Astrocyte (in vitro differentiated cells and primary cell): Measurements from ENCODE around the gene MB. TPM values are rescaled to one million over a fixed set of nuclear protein-coding genes. Genes with fewer than 3 reads are reported as not detected.

Experiments used
- DNase-seq: peaks from one replicate; pipeline ENCODE4 v3.0.0-alpha.2; 2010; ENCODE audit warnings: low read depth
- FAIRE-seq: peaks from 2 replicates; lab custom pipeline; 2011; peaks lifted over from hg19 to GRCh38; lab: Jason Lieb, UNC
- H2AFZ ChIP-seq: 2 replicates; pipeline ENCODE4 v1.6.0; 2012; ENCODE audit warnings: low read depth, low read length, inconsistent platforms
- H3K27ac ChIP-seq: 2 replicates; pipeline ENCODE4 v1.5.1; 2011; ENCODE audit warnings: low read depth, low read length, inconsistent platforms
- H3K27me3 ChIP-seq: 2 replicates; pipeline ENCODE4 v1.6.0; 2011; ENCODE audit warnings: low read length, inconsistent platforms; ENCODE audit not compliant: insufficient read depth
- H3K36me3 ChIP-seq: 2 replicates; pipeline ENCODE4 v1.5.1; 2011; ENCODE audit warnings: low read length, inconsistent platforms; ENCODE audit not compliant: insufficient read depth
- H3K4me1 ChIP-seq: 2 replicates; pipeline ENCODE4 v1.5.1; 2011; ENCODE audit warnings: low read length, inconsistent platforms; ENCODE audit not compliant: insufficient read depth
- H3K4me2 ChIP-seq: 2 replicates; pipeline ENCODE4 v1.6.0; 2012; ENCODE audit warnings: low read length, inconsistent platforms
- H3K4me3 ChIP-seq: 2 replicates; pipeline ENCODE4 v1.5.1; 2011; ENCODE audit warnings: low read depth, mild to moderate bottlenecking, low read length, inconsistent platforms; ENCODE audit not compliant: insufficient read depth
- H3K79me2 ChIP-seq: 2 replicates; pipeline ENCODE4 v1.6.0; 2012; ENCODE audit warnings: mild to moderate bottlenecking, low read length, inconsistent platforms; ENCODE audit not compliant: insufficient read depth
- H3K9ac ChIP-seq: 2 replicates; pipeline ENCODE4 v1.6.0; 2012; ENCODE audit warnings: mild to moderate bottlenecking, low read length, inconsistent platforms
- H3K9me3 ChIP-seq: 2 replicates; pipeline ENCODE4 v1.5.1; 2012; ENCODE audit warnings: low read depth, mild to moderate bottlenecking, low read length, inconsistent platforms; ENCODE audit not compliant: insufficient read depth
- H4K20me1 ChIP-seq: 2 replicates; pipeline ENCODE4 v1.6.0; 2012; ENCODE audit warnings: low read length, inconsistent platforms; ENCODE audit not compliant: insufficient read depth
- H3K27ac Mint-ChIP-seq: one replicate; pipeline ENCODE4 v1.8.0; 2021; ENCODE audit warnings: mild to moderate bottlenecking, mixed read lengths; ENCODE audit not compliant: unreplicated experiment
- H3K27me3 Mint-ChIP-seq: one replicate; pipeline ENCODE4 v1.8.0; 2021; ENCODE audit warnings: low read depth, mixed read lengths; ENCODE audit not compliant: unreplicated experiment
- H3K36me3 Mint-ChIP-seq: one replicate; pipeline ENCODE4 v1.8.0; 2021; ENCODE audit warnings: low read depth, mixed read lengths; ENCODE audit not compliant: unreplicated experiment
- H3K4me1 Mint-ChIP-seq: one replicate; pipeline ENCODE4 v1.8.0; 2021; ENCODE audit warnings: low read depth, mixed read lengths; ENCODE audit not compliant: unreplicated experiment
- H3K4me3 Mint-ChIP-seq: one replicate; pipeline ENCODE4 v1.8.0; 2021; ENCODE audit warnings: mild to moderate bottlenecking, moderate library complexity, mixed read lengths; ENCODE audit not compliant: unreplicated experiment
- H3K9me3 Mint-ChIP-seq: one replicate; pipeline ENCODE4 v1.8.0; 2021; ENCODE audit warnings: mild to moderate bottlenecking, mixed read lengths; ENCODE audit not compliant: unreplicated experiment
- EZH2 ChIP-seq: IDR thresholded peaks from 2 replicates; pipeline ENCODE4 v1.6.1; 2012; ENCODE audit warnings: mild to moderate bottlenecking, low read length, inconsistent platforms; ENCODE audit not compliant: insufficient read depth
- total RNA-seq: library from RNA; stranded (reverse); gene quantifications from 2 replicates; pipeline ENCODE4 v1.2.1, GENCODE V29; 2021
- TF ChIP-seq, protein P1 (sequence below): IDR thresholded peaks from 2 replicates; pipeline ENCODE4 v1.5.1; 2011; ENCODE audit warnings: low read depth, mild to moderate bottlenecking, inconsistent platforms, low read length, moderate library complexity; ENCODE audit not compliant: insufficient read depth

The MB gene
- total RNA-seq, 1 donor from 2014 or later = not detected

DNA sequence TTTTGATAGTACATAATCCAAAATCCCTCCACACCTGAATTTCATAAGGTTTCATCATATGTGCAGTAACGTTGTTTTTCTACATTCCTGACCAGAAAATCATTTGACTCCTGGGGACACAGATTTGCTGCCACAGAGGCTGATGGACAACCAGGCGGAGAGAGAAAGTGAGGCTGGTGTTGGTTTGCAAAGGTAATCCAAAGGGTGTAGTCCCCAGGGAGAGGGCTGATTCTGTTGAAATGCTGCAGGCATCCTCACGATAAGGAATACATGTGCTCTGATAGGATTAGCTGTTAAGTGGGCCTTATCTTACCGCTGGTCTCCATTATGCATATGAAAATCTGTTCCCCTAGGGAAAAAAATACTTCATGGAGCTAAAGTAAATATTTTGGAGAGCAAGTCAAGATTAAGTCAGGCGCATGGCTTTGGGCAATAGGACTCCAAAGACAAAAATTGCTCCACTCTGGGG is 39.2 kb upstream of the MB start:
- no peak overlapping the region for H3K27ac Mint-ChIP-seq
- no peak overlapping the region for H3K27ac ChIP-seq
- no peaks in the 10 kb centered on the region for H4K20me1 ChIP-seq
- H3K27me3 Mint-ChIP-seq = peaks cover 3% of the 10 kb centered on the region
- no peaks in the 10 kb centered on the region for H3K9me3 ChIP-seq
- no peak overlapping the region for H3K4me2 ChIP-seq
- H2AFZ ChIP-seq = no peak overlapping the region
- no peak for FAIRE-seq
- no peak overlapping the region for H3K4me3 Mint-ChIP-seq
- H3K4me1 Mint-ChIP-seq = peaks cover 3% of the 10 kb centered on the region
- no peak overlapping the region for H3K9ac ChIP-seq
- H3K36me3 ChIP-seq = no peaks in the 10 kb centered on the region
- H3K9me3 Mint-ChIP-seq = peaks cover 24% of the 10 kb centered on the region
- TF ChIP-seq, protein P1, sequence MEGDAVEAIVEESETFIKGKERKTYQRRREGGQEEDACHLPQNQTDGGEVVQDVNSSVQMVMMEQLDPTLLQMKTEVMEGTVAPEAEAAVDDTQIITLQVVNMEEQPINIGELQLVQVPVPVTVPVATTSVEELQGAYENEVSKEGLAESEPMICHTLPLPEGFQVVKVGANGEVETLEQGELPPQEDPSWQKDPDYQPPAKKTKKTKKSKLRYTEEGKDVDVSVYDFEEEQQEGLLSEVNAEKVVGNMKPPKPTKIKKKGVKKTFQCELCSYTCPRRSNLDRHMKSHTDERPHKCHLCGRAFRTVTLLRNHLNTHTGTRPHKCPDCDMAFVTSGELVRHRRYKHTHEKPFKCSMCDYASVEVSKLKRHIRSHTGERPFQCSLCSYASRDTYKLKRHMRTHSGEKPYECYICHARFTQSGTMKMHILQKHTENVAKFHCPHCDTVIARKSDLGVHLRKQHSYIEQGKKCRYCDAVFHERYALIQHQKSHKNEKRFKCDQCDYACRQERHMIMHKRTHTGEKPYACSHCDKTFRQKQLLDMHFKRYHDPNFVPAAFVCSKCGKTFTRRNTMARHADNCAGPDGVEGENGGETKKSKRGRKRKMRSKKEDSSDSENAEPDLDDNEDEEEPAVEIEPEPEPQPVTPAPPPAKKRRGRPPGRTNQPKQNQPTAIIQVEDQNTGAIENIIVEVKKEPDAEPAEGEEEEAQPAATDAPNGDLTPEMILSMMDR = no peak
- no peak for TF ChIP-seq EZH2
- peaks cover 34% of the 10 kb centered on the region for H3K36me3 Mint-ChIP-seq
- no peak overlapping the region for H3K4me3 ChIP-seq
- H3K79me2 ChIP-seq = no peaks in the 10 kb centered on the region
- H3K4me1 ChIP-seq = no peaks in the 10 kb centered on the region
- H3K27me3 ChIP-seq = no peaks in the 10 kb centered on the region
- no peak for DNase-seq

DNA sequence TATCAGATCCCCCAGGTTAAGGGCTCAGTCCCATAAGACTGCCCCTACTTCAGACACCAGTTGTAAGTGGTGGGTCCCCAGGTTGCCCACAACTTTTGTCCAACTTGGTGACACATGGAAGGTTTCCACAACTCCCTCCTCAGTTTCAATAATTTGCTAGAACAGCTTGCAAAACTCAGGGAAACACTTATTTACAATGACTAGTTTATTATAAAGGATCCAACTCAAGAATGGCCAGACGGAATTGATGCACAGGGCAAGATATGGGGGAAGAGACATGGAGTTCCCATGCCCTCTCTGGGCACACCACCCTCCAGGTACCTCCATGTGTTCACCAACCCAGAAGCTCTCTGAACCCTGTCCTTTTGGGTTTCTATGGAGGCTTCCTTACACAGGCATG is 36.7 kb upstream of the MB start:
- Histone ChIP-seq H3K9ac (no peak overlapping the region), H3K27me3 (no peaks in the 10 kb centered on the region), H3K79me2 (no peaks in the 10 kb centered on the region), H4K20me1 (no peaks in the 10 kb centered on the region), H3K4me2 (no peak overlapping the region), H3K9me3 (no peaks in the 10 kb centered on the region), H3K27ac (no peak overlapping the region), H3K36me3 (no peaks in the 10 kb centered on the region), H2AFZ (no peak overlapping the region), H3K4me1 (peaks cover under 1% of the 10 kb centered on the region), H3K4me3 (no peak overlapping the region)
- Mint-ChIP-seq H3K27me3 (peaks cover 3% of the 10 kb centered on the region), H3K27ac (no peak overlapping the region), H3K4me1 (peaks cover 2% of the 10 kb centered on the region), H3K36me3 (peaks cover 21% of the 10 kb centered on the region), H3K4me3 (no peak overlapping the region), H3K9me3 (peaks cover 23% of the 10 kb centered on the region)
- DNase-seq (no peak), FAIRE-seq (no peak)
- no peak for TF ChIP-seq EZH2
- TF ChIP-seq, protein P1 = no peak

DNA sequence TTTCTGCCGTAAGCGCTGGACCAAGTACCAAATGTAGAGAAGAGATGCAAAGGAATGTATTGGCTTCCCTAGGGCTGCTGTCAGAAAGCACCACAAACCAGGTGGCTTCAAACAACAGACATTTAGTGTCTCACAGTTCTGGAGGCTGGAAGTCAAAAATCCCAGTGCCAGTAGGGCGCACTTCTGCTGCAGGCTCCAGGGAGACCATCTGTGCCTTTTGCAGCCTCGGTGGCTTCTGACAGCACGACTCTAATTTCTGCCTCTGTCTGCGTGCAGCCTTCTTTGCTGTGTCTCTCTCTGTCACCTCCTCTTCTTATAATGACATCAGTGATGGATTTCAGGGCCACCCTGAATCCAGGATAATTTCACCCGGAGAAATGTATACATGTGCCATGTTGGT is 34.0 kb upstream of the MB start:
- Histone ChIP-seq H3K4me3 (no peak overlapping the region), H4K20me1 (no peaks in the 10 kb centered on the region), H3K4me2 (no peak overlapping the region), H3K9me3 (no peaks in the 10 kb centered on the region), H2AFZ (no peak overlapping the region), H3K27ac (no peak overlapping the region), H3K36me3 (no peaks in the 10 kb centered on the region), H3K79me2 (no peaks in the 10 kb centered on the region), H3K9ac (no peak overlapping the region), H3K27me3 (no peaks in the 10 kb centered on the region), H3K4me1 (peaks cover 22% of the 10 kb centered on the region)
- H3K4me1 Mint-ChIP-seq = peaks cover 7% of the 10 kb centered on the region
- H3K4me3 Mint-ChIP-seq = no peak overlapping the region
- H3K27ac Mint-ChIP-seq = no peak overlapping the region
- H3K27me3 Mint-ChIP-seq = peaks cover 4% of the 10 kb centered on the region
- peaks cover 4% of the 10 kb centered on the region for H3K36me3 Mint-ChIP-seq
- FAIRE-seq (no peak), DNase-seq (no peak)
- TF ChIP-seq, protein P1 = no peak
- no peak for TF ChIP-seq EZH2
- peaks cover 9% of the 10 kb centered on the region for H3K9me3 Mint-ChIP-seq
